VCaP (cell line): ENCODE data around the gene UBXN11.

Source experiments
- H3K27ac ChIP-seq: fragments of 450-650 bp; 2 replicates; pipeline ENCODE4 v1.5.1; 2017
- TF ChIP-seq, protein P1 (sequence below): fragments of 450-650 bp; conservative IDR thresholded peaks from 2 replicates; pipeline ENCODE4 v1.5.1; 2017; ENCODE audit warnings: mild to moderate bottlenecking, moderate library complexity

UBXN11 gene

DNA sequence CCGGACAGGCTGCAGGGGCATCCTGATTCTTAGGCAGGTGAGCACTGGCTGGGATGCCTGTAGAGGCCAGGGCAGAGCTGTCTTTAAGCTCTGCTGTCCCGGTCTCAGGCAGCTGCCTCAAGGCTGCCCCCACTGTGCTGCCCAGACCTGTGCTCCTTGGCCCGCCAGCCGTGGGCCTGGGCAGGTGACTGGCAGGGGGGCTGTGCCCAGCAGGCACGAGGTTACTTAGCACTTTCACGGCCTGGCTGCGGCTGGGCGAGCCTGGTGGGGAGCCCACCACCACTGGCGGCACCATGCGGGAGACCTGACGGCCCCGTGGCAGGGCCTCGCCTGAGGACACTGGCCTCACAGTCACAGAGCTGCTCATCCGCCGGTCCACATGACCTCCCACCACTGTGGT lies 39.3 kb upstream of the UBXN11 start:
- H3K27ac ChIP-seq: no peak overlapping the region
- TF ChIP-seq, protein P1, sequence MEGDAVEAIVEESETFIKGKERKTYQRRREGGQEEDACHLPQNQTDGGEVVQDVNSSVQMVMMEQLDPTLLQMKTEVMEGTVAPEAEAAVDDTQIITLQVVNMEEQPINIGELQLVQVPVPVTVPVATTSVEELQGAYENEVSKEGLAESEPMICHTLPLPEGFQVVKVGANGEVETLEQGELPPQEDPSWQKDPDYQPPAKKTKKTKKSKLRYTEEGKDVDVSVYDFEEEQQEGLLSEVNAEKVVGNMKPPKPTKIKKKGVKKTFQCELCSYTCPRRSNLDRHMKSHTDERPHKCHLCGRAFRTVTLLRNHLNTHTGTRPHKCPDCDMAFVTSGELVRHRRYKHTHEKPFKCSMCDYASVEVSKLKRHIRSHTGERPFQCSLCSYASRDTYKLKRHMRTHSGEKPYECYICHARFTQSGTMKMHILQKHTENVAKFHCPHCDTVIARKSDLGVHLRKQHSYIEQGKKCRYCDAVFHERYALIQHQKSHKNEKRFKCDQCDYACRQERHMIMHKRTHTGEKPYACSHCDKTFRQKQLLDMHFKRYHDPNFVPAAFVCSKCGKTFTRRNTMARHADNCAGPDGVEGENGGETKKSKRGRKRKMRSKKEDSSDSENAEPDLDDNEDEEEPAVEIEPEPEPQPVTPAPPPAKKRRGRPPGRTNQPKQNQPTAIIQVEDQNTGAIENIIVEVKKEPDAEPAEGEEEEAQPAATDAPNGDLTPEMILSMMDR: no peak

DNA sequence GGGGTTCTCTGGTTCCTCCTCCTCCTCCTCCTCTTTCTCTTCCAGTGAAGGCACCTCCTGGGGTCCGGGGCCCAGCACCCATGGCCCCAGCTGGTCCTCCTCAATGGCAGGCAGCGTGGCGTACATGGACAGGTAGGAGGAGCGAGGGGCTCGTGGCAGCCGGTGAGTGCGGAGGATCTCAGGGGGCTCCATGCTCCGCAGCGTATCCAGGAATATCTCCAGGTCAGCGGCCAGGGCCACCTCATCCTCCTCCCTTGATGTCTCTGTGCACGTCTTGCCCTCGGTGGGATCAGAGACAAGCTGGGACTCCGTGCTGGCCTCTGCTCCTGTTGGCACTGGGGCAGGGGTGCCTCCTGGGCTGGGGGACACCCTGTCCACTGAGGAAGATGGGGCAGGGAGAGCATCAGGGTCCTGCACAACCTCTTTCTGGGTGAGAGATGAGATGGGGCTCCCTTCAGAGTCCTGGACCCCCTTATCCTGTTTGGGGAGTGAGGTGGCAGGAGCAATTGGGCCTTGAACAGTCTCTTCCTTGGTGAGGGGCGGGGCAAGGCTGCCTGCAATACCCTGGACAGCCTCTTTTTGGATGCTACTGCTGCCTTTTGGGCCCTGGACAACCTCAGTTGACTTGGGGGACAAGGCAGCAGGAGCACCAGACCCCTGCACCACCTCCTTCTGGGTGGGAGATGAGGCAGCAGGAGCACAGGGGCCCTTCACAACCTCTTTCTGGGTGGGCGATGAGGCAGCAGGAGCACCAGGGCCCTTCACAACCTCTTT lies 37.9 kb upstream of the UBXN11 start:
- H3K27ac ChIP-seq: no peak overlapping the region
- TF ChIP-seq, protein P1: no peak

DNA sequence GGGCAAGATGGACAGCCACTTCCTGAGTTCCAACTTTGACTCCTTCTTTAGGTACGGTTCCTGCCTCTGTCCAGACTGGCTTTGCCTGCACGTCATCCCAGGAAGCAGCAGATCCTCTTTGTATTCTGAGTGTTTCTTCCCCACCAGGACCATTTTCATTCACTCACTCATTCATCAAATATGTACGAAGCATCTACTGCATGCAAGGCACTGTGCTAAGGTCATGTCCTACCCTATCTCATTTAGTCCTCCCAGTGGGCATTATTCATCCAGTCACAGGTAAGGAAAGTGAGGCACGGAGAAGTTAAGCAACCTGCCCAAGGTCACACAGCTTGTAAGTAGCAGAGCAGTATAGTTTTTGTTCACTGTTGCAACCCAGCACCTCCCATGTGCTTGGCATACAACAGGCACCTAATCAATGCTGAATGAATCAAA lies 33.6 kb upstream of the UBXN11 start:
- no peak overlapping the region for H3K27ac ChIP-seq
- TF ChIP-seq, protein P1: no peak

GRCh38 chr1:26338670-26339069 lies 32.2 kb upstream of the UBXN11 start:
- no peak overlapping the region for H3K27ac ChIP-seq
- TF ChIP-seq, protein P1: no peak

DNA sequence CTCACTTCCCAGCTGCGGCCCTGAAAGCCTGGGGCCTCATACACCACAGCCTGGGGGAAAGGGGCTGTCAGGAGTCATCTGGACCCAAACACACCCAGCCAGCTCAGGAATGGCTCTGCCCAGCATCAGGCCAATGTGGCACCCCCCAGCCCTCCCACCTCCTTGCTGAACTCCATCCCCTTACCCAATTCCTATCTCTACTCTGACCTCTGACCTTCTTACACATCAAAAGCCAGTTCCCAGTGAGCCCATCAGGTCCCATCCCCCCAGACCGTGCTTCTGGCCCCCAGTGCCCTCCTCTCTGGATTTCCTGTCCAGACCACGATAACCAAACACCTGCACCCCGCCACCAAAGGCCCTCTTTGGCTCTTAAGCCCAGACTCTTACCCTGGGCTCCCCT lies 31.2 kb upstream of the UBXN11 start:
- H3K27ac ChIP-seq: no peak overlapping the region
- TF ChIP-seq, protein P1: no peak

- peak overlapping the region; percentile 67 for H3K27ac ChIP-seq
- TF ChIP-seq, protein P1: no peak
These were observed 30.7 kb upstream of the UBXN11 start for GRCh38 chr1:26337206-26337535.

DNA sequence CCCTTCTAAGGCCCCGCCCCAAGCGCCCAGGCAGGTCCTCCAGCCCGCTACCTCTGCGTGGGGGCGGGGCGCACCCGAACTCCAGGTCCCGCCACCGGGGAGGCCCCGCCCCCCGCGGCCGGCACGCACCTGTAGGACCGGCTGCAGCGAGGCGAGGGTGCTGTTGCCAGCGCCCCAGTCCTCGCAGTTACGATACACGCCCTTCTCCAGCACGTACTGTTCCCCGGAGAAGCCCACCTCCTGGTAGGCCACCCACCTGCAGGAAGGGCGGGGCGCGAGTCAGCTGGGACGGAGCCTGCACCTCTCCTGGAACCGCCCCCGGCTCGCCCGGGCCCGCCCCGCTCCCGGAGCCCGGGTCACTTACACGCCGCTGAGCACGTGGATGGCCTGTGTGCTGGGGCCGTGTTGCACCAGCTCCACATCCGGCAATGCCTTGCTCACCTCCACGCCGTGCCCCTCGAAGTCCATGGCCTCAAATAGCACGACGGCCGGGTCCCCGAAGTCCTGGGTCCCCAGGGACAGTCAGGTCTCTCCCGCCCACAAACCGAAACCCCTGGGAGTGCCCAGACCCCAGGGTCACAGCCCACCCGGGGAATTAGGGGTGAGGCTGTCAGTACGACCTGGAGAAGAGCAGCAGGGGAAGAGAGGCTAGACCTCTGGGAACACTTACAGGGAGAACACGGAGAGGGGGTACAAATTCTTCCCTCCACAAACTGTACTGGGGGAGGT lies 30.2 kb upstream of the UBXN11 start:
- H3K27ac ChIP-seq: peak overlapping the region; percentile 67
- TF ChIP-seq, protein P1: no peak
